ENCODE data around the gene TACSTD2.
"Not testable (repeated sequence)": the region's sequence is repeated elsewhere in the genome, so short reads cannot be mapped to it uniquely, and the experiment has no call there.

The TACSTD2 gene

DNA sequence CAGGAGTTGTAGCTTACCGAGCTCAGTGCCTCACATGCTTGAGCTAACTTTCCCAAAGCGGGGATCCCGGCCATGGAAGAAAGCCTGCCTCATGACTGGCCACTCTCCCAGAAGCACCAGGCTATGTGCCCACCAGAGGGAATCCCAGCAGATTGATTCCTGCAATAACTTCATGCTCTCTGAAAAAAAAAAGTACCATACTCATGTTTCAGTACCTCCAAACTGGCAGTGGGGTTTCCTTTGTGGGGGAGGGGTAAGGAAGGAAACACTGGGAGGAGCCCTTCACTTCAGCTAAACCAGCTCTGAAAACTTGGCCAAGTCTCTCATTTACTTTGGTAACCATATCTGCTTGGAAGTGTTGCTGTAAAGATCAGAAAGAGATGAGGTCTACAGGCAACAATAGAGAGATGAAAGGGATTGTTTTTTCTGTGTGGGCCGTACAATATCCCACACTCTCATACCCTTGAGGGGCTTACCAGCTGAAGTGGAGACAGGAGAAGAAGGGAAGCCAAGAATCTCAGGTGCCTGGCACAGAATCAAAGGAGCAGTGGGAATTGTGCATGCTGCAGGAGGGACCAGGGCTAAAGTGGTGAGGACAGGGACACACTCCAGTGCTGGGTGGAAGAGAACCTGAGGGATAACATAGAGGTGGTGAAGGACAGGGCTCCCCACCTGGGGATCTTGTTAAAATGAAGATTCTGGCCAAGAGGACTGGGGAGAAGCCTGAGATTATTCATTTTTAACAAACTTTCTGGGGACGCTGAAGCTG lies 42.4 kb upstream of the TACSTD2 start:
- TF ChIP-seq, protein P1, sequence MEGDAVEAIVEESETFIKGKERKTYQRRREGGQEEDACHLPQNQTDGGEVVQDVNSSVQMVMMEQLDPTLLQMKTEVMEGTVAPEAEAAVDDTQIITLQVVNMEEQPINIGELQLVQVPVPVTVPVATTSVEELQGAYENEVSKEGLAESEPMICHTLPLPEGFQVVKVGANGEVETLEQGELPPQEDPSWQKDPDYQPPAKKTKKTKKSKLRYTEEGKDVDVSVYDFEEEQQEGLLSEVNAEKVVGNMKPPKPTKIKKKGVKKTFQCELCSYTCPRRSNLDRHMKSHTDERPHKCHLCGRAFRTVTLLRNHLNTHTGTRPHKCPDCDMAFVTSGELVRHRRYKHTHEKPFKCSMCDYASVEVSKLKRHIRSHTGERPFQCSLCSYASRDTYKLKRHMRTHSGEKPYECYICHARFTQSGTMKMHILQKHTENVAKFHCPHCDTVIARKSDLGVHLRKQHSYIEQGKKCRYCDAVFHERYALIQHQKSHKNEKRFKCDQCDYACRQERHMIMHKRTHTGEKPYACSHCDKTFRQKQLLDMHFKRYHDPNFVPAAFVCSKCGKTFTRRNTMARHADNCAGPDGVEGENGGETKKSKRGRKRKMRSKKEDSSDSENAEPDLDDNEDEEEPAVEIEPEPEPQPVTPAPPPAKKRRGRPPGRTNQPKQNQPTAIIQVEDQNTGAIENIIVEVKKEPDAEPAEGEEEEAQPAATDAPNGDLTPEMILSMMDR (IDR thresholded peaks at IDR 0.05; ENCODE audit: low read depth, low read length) = no peak
- no peak overlapping the region for H3K4me3 ChIP-seq (ENCODE audit: low read depth, low read length)

GRCh38 chr1:58618303-58618702 lies 41.3 kb upstream of the TACSTD2 start:
- no peak overlapping the region for H3K4me3 ChIP-seq (ENCODE audit: low read depth, low read length)
- TF ChIP-seq, protein P1 (IDR thresholded peaks at IDR 0.05; ENCODE audit: low read depth, low read length) = no peak

DNA sequence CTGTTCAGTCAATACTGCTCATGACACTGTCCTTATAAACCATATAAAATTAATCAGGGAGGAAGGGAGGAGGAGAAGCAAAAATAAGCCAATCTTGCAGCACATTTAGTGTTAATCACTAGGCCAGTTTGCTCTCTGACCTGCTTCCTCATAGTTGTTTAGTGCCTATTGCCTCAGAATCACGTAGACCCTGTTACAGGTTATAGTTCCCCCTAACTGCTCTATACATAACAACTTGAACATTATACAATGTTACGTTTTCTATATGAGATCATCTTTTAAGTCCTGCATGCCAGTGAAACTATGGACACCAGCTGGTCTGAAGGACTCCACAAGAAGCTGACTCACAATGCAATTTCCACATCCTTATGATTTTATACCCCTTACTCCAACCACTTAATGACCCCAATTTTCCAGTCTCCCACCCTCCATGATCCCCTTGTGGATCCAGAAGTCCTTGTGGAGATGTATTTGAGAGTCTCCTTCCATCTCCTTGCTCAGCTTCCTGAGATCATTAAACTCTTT lies 34.9 kb upstream of the TACSTD2 start:
- H3K4me3 ChIP-seq (ENCODE audit: low read depth, low read length) = no peak overlapping the region
- TF ChIP-seq, protein P1 (IDR thresholded peaks at IDR 0.05; ENCODE audit: low read depth, low read length) = no peak

DNA sequence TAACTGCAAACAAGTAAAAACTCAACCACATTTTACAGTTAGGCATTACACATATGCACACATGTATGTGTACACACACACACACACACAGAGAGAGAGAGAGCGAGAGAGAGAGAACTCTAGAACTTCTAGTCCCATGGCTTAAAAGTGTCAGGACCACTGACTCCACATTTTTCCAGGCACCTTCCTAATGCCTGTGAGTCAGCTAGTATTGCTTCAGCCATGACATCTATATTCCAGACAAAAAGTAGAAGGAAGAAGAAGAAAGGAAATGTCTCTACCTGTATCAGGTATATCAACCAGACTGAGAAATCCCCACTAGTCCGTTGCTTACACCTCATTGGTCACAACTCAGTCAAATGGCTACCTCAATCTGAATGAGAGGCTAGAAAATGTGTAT lies 31.9 kb upstream of the TACSTD2 start:
- no peak overlapping the region for H3K4me3 ChIP-seq (ENCODE audit: low read depth, low read length)
- TF ChIP-seq, protein P1 (IDR thresholded peaks at IDR 0.05; ENCODE audit: low read depth, low read length) = no peak

GRCh38 chr1:58608297-58608696 lies 31.2 kb upstream of the TACSTD2 start:
- TF ChIP-seq, protein P1 (IDR thresholded peaks at IDR 0.05; ENCODE audit: low read depth, low read length) = no peak

DNA sequence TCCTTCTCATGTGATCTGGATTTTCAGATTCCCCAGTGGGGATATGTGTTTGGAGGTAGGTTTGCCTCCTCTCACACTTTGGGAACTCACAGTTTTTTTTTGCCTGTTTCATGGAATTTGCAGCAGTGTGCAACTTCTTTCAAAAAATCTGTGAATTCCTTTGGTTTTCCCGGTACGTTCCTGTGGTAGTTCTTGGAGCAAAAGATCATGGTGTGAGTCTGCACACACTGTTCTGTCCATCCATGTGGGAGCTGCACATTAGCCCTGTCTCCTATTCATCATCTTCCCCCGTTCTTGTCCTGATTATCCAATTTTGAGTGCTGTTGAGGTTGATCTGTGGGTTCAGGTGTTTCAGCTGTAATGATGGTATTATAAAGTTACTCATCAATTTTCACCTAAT lies 30.3 kb upstream of the TACSTD2 start:
- H3K4me3 ChIP-seq (ENCODE audit: low read depth, low read length) = no peak overlapping the region
- TF ChIP-seq, protein P1 (IDR thresholded peaks at IDR 0.05; ENCODE audit: low read depth, low read length) = no peak

More at GRCh38 chr1:58608297-58608696, 31.2 kb upstream of the TACSTD2 start:
- no peak overlapping the region for H3K4me3 ChIP-seq (ENCODE audit: low read depth, low read length)

DNA sequence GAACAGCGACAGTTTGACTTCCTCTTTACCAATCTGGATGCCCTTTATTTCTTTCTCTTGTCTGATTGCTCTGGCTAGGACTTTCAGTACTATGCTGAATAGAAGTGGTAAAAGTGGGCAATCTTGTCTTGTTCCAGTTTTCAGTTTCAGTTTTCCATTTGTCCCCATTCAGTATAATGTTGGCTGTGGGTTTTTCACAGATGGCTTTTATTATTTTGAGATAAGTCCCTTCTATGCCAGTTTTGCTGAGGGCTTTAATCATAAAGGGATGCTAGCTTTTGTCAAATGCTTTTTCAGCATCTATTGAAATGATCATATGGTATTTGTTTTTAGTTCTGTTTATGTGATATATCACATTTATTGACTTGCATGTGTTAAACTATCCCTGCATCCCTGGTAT lies 24.9 kb upstream of the TACSTD2 start:
- not testable (repeated sequence) for H3K4me3 ChIP-seq (ENCODE audit: low read depth, low read length)
